GM12891 (cell line): ENCODE measurements around the gene FHL1.

ENCODE experiments used
- DNase-seq: peaks from one replicate; pipeline ENCODE4 v3.0.0; 2011; ENCODE audit warnings: low spot score; ENCODE audit not compliant: insufficient read length
- FAIRE-seq: peaks from 2 replicates; lab custom pipeline; 2011; peaks lifted over from hg19 to GRCh38; lab: Jason Lieb, UNC
- PAX5 ChIP-seq: IDR thresholded peaks from 2 replicates; pipeline ENCODE4 v1.6.1; 2011; ENCODE audit warnings: low read length, moderate library complexity, mild to moderate bottlenecking; ENCODE audit not compliant: insufficient read depth, severe bottlenecking
- POLR2A ChIP-seq: IDR thresholded peaks from 2 replicates; pipeline ENCODE4 v1.6.1; 2011; ENCODE audit warnings: low read depth, low read length, control low read depth
- POLR2AphosphoS5 ChIP-seq: IDR thresholded peaks from 2 replicates; pipeline ENCODE4 v1.6.1; 2011; ENCODE audit warnings: low read depth, low read length, control low read depth
- POU2F2 ChIP-seq: IDR thresholded peaks from 2 replicates; pipeline ENCODE4 v1.6.1; 2011; ENCODE audit warnings: low read depth, mild to moderate bottlenecking, control low read depth, low read length, moderate library complexity
- SPI1 ChIP-seq: IDR thresholded peaks from 2 replicates; pipeline ENCODE4 v1.6.1; 2011; ENCODE audit warnings: low read depth, low read length, control low read depth
- TAF1 ChIP-seq: IDR thresholded peaks from 2 replicates; pipeline ENCODE4 v1.6.1; 2011; ENCODE audit warnings: low read depth, low read length, control low read depth

The FHL1 gene

DNA sequence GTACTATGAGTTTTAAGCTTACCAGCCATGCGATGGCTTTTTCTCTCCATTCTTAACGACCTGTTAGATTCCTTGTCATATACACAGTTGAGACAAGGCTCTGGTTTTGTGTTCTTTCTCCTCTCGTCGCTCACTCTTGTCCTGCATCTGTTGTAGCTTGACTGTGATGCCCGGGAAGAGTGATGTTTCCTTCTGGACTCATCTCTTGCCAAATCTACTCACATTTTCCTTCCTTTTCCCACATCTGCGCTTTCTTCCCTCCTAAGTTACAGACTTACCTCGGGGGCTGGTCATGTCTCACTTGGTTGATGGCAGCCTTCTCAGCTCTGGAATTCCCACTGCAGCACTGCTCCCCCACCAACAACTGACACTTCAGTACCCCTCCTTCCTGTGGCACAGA, 108.7 kb downstream of the FHL1 start:
- FAIRE-seq, result no peak

DNA sequence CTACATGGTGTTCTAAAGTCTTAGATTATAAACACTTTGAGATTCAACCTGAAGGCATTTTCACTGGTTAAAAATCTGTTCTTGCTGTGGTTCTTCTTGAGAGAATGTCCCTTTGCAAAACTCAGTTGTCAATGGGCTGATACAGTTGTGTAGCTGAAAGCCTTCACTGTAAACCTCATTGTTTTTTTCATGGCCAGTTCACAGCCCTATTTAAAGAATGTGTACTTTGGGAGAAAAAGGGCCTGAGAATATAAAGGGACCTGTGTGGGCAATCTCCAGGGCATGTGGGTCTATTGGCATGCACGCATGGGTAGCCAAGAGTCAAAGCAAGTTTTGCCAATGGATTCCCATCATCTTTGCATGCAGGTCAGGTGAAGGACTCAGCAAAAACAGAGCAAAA, 111.6 kb downstream of the FHL1 start:
- DNase-seq (no peak), FAIRE-seq (no peak)
- TF ChIP-seq PAX5, result no peak
- no peak for TF ChIP-seq POU2F2
- no peak for TF ChIP-seq TAF1
- TF ChIP-seq POLR2A, result no peak
- no peak for TF ChIP-seq POLR2AphosphoS5
- no peak for TF ChIP-seq SPI1

More for the DNA sequence above, 108.7 kb downstream of the FHL1 start:
- TF ChIP-seq PAX5 (no peak), POLR2A (no peak), POLR2AphosphoS5 (no peak), POU2F2 (no peak), SPI1 (no peak)
- DNase-seq, result no peak

DNA sequence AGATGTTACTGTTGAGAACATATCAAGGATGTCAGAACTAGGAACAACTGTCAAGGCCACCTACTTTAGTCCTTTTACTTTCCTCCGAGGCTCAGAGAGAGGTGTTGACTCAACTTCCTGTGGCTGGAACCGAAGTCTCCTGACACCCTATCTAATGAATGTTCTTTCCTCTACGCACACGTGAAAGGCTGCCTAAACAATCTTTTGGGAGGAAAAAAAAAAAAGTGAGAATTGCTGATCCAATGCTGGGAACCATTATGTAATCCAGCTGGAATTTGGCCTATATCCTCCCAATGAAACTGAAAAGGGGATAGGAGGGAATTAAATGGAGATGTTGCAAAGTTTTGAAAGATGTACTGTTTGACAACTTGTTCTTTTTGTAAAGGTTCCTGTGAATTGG, 112.2 kb downstream of the FHL1 start:
- TF ChIP-seq SPI1 (no peak), POLR2AphosphoS5 (no peak), PAX5 (no peak), POU2F2 (no peak), TAF1 (no peak), POLR2A (no peak)
- FAIRE-seq (peak; percentile 31), DNase-seq (no peak)

DNA sequence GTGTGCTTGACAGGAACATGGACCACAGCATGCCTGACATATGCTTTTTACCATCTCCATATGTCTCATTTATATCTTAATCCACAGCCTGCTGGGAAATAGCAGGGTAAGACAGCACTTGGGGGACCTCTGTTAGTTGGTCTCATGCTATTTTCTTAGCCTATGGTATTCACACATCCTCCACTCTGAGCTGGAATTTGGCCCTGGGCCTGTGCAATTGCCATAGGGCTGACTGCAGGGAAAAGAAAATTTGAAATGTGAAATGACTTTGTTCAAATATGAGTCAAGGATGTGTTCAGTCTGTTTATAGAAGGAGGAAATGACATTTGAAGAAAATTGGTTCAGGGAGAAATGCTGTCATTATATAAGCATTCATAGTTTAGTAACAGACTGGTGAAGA, 113.4 kb downstream of the FHL1 start:
- FAIRE-seq, result no peak
- TF ChIP-seq TAF1 (no peak), SPI1 (no peak), PAX5 (no peak), POLR2A (no peak), POU2F2 (no peak), POLR2AphosphoS5 (no peak)
- DNase-seq, result no peak
